GM12878 (cell line): ENCODE measurements around the gene WDR48. TPM values are rescaled to one million over a fixed set of nuclear protein-coding genes. Genes with fewer than 3 reads are reported as not detected.
A peak's percentile ranks its signal among the peaks of the same experiment; 100 is the strongest.

ENCODE experiments used
- ATAC-seq: fragments of 200-7000 bp; cut with Tn5 transposase; 3 replicates; pipeline ENCODE4 v1.9.1; 2020; ENCODE audit warnings: mild to moderate bottlenecking, moderate library complexity
- BruUV-seq: library from RNA; stranded (reverse); fragments of 400-500 nt; replicated peaks from 2 replicates; lab custom pipeline; 2021; lab: Mats Ljungman, UMichigan
- CTCF ChIA-PET: fragments of 300-600 bp; sonication (Branson Sonifier 250); formaldehyde crosslinking; extraction: SDS; loops from one replicate; lab custom pipeline; 2021; ENCODE audit warnings: inconsistent platforms; lab: Yijun Ruan, JAX
- POLR2A ChIA-PET: fragments of 350-600 bp; formaldehyde crosslinking; extraction: SDS; loops from one replicate; lab custom pipeline; 2021; ENCODE audit warnings: inconsistent platforms; lab: Charles Lee
- RAD21 ChIA-PET: fragments of 300-600 bp; sonication (Branson Sonifier 250); formaldehyde crosslinking; loops from one replicate; lab custom pipeline; 2023; ENCODE audit warnings: antibody characterized with exemption; ENCODE audit not compliant: unreplicated experiment; lab: Charles Lee
- SMC1A ChIA-PET: fragments of 300-600 bp; sonication (Branson Sonifier 250); formaldehyde crosslinking; loops from one replicate; lab custom pipeline; 2023; ENCODE audit not compliant: unreplicated experiment, uncharacterized antibody; lab: Charles Lee
- DNase-seq: peaks from one replicate; pipeline ENCODE4 v3.0.0-alpha.2; 2011; ENCODE audit warnings: low read depth, low spot score
- FAIRE-seq: peaks from 3 replicates; lab custom pipeline; 2011; peaks lifted over from hg19 to GRCh38; lab: Jason Lieb, UNC
- H2AFZ ChIP-seq: 2 replicates; pipeline ENCODE4 v1.6.0; 2011; ENCODE audit warnings: low read depth, low read length, control low read depth; ENCODE audit not compliant: control insufficient read depth
- H3K27ac ChIP-seq: 2 replicates; pipeline ENCODE4 v1.5.1; 2011; ENCODE audit warnings: control low read depth; ENCODE audit not compliant: control insufficient read depth, insufficient read depth
- H3K27me3 ChIP-seq, 2 experiments: replicated peaks in 1 of 2; 2 replicates each; pipeline versions ENCODE4 v1.6.0 to v1.6.1; 2011; ENCODE audit warnings: low read length in 1 of 2; ENCODE audit not compliant: control insufficient read depth in 2 of 2, insufficient read depth in 2 of 2
- H3K36me3 ChIP-seq, 2 experiments: 2 replicates each; pipeline ENCODE4 v1.5.1; 2011; ENCODE audit warnings: low read length in 1 of 2; ENCODE audit not compliant: control insufficient read depth in 2 of 2, insufficient read depth in 2 of 2
- H3K4me1 ChIP-seq: 2 replicates; pipeline ENCODE4 v1.6.1; 2011; ENCODE audit warnings: mild to moderate bottlenecking, low read length, moderate library complexity, mixed read lengths; ENCODE audit not compliant: control insufficient read depth, insufficient read depth
- H3K4me2 ChIP-seq: 2 replicates; pipeline ENCODE4 v1.6.0; 2011; ENCODE audit warnings: control low read depth; ENCODE audit not compliant: control insufficient read depth, insufficient read depth
- H3K4me3 ChIP-seq: fragments of 200-600 bp; sonication (generic); 2 replicates; pipeline ENCODE4 v1.5.1; 2016
- H3K79me2 ChIP-seq: 2 replicates; pipeline ENCODE4 v1.6.0; 2011; ENCODE audit warnings: low read length; ENCODE audit not compliant: control insufficient read depth, insufficient read depth
- H3K9ac ChIP-seq: 2 replicates; pipeline ENCODE4 v1.8.0; 2011; ENCODE audit warnings: low read length, control low read depth, mixed read lengths; ENCODE audit not compliant: control insufficient read depth, insufficient read depth
- H3K9me3 ChIP-seq: replicated peaks from 3 replicates; pipeline ENCODE4 v1.5.1; 2011; ENCODE audit warnings: mild to moderate bottlenecking, low read length; ENCODE audit not compliant: control insufficient read depth, insufficient read depth
- H4K20me1 ChIP-seq: 2 replicates; pipeline ENCODE4 v1.6.0; 2011; ENCODE audit not compliant: control insufficient read depth, insufficient read depth
- BHLHE40 ChIP-seq, 2 experiments: fragments of 450-650 bp in 1 of 2; IDR thresholded peaks; 2 replicates each; pipeline ENCODE4 v1.6.1; 2011 to 2017; ENCODE audit warnings: low read depth in 2 of 2, borderline replicate concordance in 1 of 2, improper control_type of control experiment in 1 of 2, low read length in 1 of 2, mild to moderate bottlenecking in 1 of 2
- CBFB ChIP-seq: IDR thresholded peaks from 2 replicates; pipeline ENCODE4 v1.6.1; 2016; ENCODE audit warnings: antibody characterized with exemption, low read depth
- MYC ChIP-seq: IDR thresholded peaks from 2 replicates; pipeline ENCODE4 v1.6.1; 2011; ENCODE audit warnings: mild to moderate bottlenecking, low read length, moderate library complexity, inconsistent platforms; ENCODE audit not compliant: insufficient read depth, insufficient replicate concordance, insufficient read length, severe bottlenecking
- NR2C1 ChIP-seq: fragments of 450-650 bp; IDR thresholded peaks from 2 replicates; pipeline ENCODE4 v1.6.1; 2017; ENCODE audit warnings: antibody characterized with exemption, mild to moderate bottlenecking, moderate library complexity
- NRF1 ChIP-seq: conservative IDR thresholded peaks from 2 replicates; pipeline ENCODE4 v1.6.1; 2011; ENCODE audit warnings: mild to moderate bottlenecking, low read depth, low read length, improper control_type of control experiment
- POLR2AphosphoS2 ChIP-seq: IDR thresholded peaks from 2 replicates; pipeline ENCODE4 v1.6.1; 2011; ENCODE audit warnings: low read depth, mild to moderate bottlenecking, low read length, improper control_type of control experiment, moderate library complexity
- TCF3 ChIP-seq: IDR thresholded peaks from 2 replicates; pipeline ENCODE4 v1.6.1; 2012; ENCODE audit warnings: low read depth, mild to moderate bottlenecking, low read length, borderline replicate concordance; ENCODE audit not compliant: insufficient read depth
- YY1 ChIP-seq: IDR thresholded peaks from 2 replicates; pipeline ENCODE4 v1.6.1; 2011; ENCODE audit warnings: low read depth, mild to moderate bottlenecking, low read length
- ZNF24 ChIP-seq: fragments of 450-650 bp; IDR thresholded peaks from 2 replicates; pipeline ENCODE4 v1.6.1; 2017; ENCODE audit warnings: antibody characterized with exemption, mild to moderate bottlenecking
- ZZZ3 ChIP-seq: IDR thresholded peaks from 2 replicates; pipeline ENCODE4 v1.6.1; 2011; ENCODE audit warnings: low read depth; ENCODE audit not compliant: control insufficient read depth, insufficient read length
- whole genome bisulfite sequencing: methylation state at CpG from one replicate; pipeline ENCODE4 v1.1.6; 2016; ENCODE audit warnings: low lambda C conversion rate; ENCODE audit not compliant: insufficient replicate concordance, insufficient coverage; ENCODE audit errors: missing lambda C conversion rate; 5-methylcytosine and 5-hydroxymethylcytosine counted together
- in situ Hi-C: fragments of 300-500 bp; cut with MboI; formaldehyde crosslinking; loops from 9 replicates; pipeline ENCODE4 v1.14.3; 2018; ENCODE audit warnings: mixed read lengths
- intact Hi-C: fragments of 100-400 bp; cut with micrococcal nuclease; formaldehyde crosslinking; loops from one replicate; pipeline ENCODE4 v1.14.2; 2022; ENCODE audit not compliant: unreplicated experiment
- polyA plus RNA-seq, 11 experiments: library from polyadenylated mRNA; depleted of rRNA in 4 of 11; unstranded in 6 of 11; stranded (reverse) in 5 of 11; fragments of >200 nt; fragmentation: Nextera tagmentation in 4 of 11; fragmentation: Illumina TruSeq in 1 of 11; extraction: Ambion mirVana in 4 of 11; extraction: Trizol in 1 of 11; gene quantifications; 1 replicate in 1 of 11; 2 replicates in 10 of 11; pipeline versions ENCODE4 v1.2.1 to v1.2.3, GENCODE V29; 2011 to 2016; ENCODE audit warnings: inconsistent platforms in 2 of 11, missing spikeins in 2 of 11, low read depth in 1 of 11
- total RNA-seq, 4 experiments: library from RNA; depleted of rRNA in 3 of 4; stranded (reverse); fragments of >200 nt in 3 of 4; fragmentation: Illumina TruSeq in 1 of 4; extraction: Trizol in 1 of 4; gene quantifications; 2 replicates each; pipeline versions ENCODE4 v1.2.1 to v1.2.3, GENCODE V29; 2013 to 2021
- TF ChIP-seq, protein P1 (sequence below): fragments of 450-650 bp; IDR thresholded peaks from 2 replicates; pipeline ENCODE4 v1.6.1; 2016; ENCODE audit warnings: mild to moderate bottlenecking
- TF ChIP-seq, protein P2 (sequence below): IDR thresholded peaks from 2 replicates; pipeline ENCODE4 v1.6.1; 2012; ENCODE audit warnings: mild to moderate bottlenecking, low read depth, low read length
- TF ChIP-seq, protein P3 (sequence below): fragments of 150-350 bp; IDR thresholded peaks from 2 replicates; pipeline ENCODE4 v1.6.1; 2016; ENCODE audit warnings: low read depth, low read length

Gene WDR48
- total and polyA plus RNA-seq, 10 of the 15 experiments (the other 5 are each of a cell fraction or from before 2014, with no cell fraction given): 16.8 to 43.8 (median 29.0) TPM

DNA sequence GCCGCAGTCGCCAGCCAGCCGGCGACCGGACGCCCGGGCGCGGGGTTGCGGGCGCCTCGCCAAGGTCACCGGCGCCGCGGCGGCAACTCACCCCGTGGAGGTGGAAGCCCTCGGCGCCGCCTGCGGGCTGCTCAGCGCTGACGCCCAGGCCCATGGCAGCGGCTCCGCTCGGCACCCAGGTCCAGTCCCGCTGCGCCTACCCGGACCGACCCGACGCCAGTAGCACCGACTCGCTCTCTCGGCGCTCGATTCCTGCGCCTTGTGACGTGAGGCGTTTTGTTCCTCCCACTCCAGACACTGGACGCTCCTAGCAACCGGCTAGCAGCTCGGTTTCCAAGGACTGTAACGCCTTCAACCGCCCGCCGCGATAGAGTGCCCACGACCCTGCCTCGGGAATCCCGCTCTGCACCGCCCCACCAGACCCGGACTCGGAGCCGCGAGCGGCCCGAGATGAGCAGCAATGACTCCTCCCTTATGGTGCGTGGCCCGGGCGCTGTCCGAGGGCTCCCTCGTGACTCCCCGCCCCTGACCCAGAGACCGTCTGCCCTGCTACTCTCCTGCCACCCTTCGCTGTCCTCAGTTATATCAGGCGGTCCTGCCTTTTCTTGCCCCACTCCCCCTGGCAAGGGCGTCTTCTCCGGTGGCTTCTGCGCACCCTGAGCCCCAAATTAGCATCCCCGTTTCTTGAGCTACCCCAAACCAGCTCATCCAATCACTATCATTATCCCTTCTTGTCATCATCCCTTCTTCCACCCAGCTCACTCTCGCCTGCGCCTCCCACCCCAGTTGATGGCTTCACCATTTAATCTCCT, 55.8 kb downstream of the WDR48 start, which contains the start of the genes GORASP1 and TTC21A:
GORASP1 (minus strand) TSS at position 240 of the 812 bp plus-strand sequence; CDS start at position 154, 86 bp downstream.
TTC21A (plus strand) TSS at position 293 of the 812 bp plus-strand sequence; CDS start at position 451, 158 bp downstream.
- H4K20me1 ChIP-seq: no peaks in the 10 kb centered on the region; the same call in 1 of the 2 replicates
- peak within 1 kb of the TSS; percentile 59 for H3K27ac ChIP-seq
- intact Hi-C loops: loop anchor here (1.0 kb wide), 1 partner anchor 44 kb away; no protein-coding TSS in a partner anchor
- FAIRE-seq: no peak
- no peaks in the 10 kb centered on the region; a peak in 2 of 4 replicates for H3K36me3 ChIP-seq
- POLR2A ChIA-PET: interaction anchor here (0.6 to 2.1 kb wide), 10 partner anchors 23 to 119 kb away, joined by 3 to 11 read pairs (median 4); no protein-coding TSS in a partner anchor
- H3K79me2 ChIP-seq: peaks cover 14% of the 10 kb centered on the region
- ATAC-seq: peak; percentile 75
- under 1% methylated on average over 70 of the region's 74 CpGs for WGBS
- peak within 1 kb of the TSS; percentile 88 for H2AFZ ChIP-seq
- H3K27me3 ChIP-seq: no peaks in the 10 kb centered on the region
- RAD21 ChIA-PET: interaction anchor here (0.8 to 2.6 kb wide), 7 partner anchors 20 to 181 kb away, joined by 3 to 14 read pairs (median 4); partner anchors contain the start of gene XIRP1
- in situ Hi-C loops: no loop called here
- H3K4me1 ChIP-seq: peaks cover 27% of the 10 kb centered on the region
- no peak for DNase-seq
- BruUV-seq: no TSS peak
- peak within 1 kb of the TSS; percentile 100 for H3K4me2 ChIP-seq
- H3K4me3 ChIP-seq: peak within 1 kb of the TSS; percentile 91
- CTCF ChIA-PET: interaction anchor here (0.6 to 5.6 kb wide), 6 partner anchors 19 to 184 kb away, joined by 3 to 39 read pairs (median 4); no protein-coding TSS in a partner anchor
- H3K9ac ChIP-seq: peak within 1 kb of the TSS; percentile 81
- SMC1A ChIA-PET: interaction anchor here (0.7 to 3.0 kb wide), 8 partner anchors 11 to 184 kb away, joined by 3 to 12 read pairs (median 7); no protein-coding TSS in a partner anchor
- no peaks in the 10 kb centered on the region for H3K9me3 ChIP-seq
- TF ChIP-seq YY1: peak; percentile 72; the same call in 1 of the 2 replicates
- no peak for TF ChIP-seq CBFB
- TF ChIP-seq MYC: peak; percentile 64
- TF ChIP-seq BHLHE40 (IDR thresholded peaks at IDR 0.05; ENCODE audit: borderline replicate concordance in 1 of 2, low read depth in 2 of 2, low read length in 1 of 2): peak in 1 of 2 experiments; percentile 37; a peak in 2 of 4 replicates
- TF ChIP-seq, protein P1, sequence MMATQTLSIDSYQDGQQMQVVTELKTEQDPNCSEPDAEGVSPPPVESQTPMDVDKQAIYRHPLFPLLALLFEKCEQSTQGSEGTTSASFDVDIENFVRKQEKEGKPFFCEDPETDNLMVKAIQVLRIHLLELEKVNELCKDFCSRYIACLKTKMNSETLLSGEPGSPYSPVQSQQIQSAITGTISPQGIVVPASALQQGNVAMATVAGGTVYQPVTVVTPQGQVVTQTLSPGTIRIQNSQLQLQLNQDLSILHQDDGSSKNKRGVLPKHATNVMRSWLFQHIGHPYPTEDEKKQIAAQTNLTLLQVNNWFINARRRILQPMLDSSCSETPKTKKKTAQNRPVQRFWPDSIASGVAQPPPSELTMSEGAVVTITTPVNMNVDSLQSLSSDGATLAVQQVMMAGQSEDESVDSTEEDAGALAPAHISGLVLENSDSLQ: peak; percentile 33; the same call in 1 of the 2 replicates
- TF ChIP-seq NR2C1: peak; percentile 48
- TF ChIP-seq, protein P2, sequence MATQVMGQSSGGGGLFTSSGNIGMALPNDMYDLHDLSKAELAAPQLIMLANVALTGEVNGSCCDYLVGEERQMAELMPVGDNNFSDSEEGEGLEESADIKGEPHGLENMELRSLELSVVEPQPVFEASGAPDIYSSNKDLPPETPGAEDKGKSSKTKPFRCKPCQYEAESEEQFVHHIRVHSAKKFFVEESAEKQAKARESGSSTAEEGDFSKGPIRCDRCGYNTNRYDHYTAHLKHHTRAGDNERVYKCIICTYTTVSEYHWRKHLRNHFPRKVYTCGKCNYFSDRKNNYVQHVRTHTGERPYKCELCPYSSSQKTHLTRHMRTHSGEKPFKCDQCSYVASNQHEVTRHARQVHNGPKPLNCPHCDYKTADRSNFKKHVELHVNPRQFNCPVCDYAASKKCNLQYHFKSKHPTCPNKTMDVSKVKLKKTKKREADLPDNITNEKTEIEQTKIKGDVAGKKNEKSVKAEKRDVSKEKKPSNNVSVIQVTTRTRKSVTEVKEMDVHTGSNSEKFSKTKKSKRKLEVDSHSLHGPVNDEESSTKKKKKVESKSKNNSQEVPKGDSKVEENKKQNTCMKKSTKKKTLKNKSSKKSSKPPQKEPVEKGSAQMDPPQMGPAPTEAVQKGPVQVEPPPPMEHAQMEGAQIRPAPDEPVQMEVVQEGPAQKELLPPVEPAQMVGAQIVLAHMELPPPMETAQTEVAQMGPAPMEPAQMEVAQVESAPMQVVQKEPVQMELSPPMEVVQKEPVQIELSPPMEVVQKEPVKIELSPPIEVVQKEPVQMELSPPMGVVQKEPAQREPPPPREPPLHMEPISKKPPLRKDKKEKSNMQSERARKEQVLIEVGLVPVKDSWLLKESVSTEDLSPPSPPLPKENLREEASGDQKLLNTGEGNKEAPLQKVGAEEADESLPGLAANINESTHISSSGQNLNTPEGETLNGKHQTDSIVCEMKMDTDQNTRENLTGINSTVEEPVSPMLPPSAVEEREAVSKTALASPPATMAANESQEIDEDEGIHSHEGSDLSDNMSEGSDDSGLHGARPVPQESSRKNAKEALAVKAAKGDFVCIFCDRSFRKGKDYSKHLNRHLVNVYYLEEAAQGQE: no peak; the same call in 1 of the 2 replicates
- no peak for TF ChIP-seq ZZZ3
- no peak for TF ChIP-seq ZNF24
- no peak for TF ChIP-seq POLR2AphosphoS2
- TF ChIP-seq TCF3: no peak
- no peak for TF ChIP-seq NRF1
- TF ChIP-seq, protein P3, sequence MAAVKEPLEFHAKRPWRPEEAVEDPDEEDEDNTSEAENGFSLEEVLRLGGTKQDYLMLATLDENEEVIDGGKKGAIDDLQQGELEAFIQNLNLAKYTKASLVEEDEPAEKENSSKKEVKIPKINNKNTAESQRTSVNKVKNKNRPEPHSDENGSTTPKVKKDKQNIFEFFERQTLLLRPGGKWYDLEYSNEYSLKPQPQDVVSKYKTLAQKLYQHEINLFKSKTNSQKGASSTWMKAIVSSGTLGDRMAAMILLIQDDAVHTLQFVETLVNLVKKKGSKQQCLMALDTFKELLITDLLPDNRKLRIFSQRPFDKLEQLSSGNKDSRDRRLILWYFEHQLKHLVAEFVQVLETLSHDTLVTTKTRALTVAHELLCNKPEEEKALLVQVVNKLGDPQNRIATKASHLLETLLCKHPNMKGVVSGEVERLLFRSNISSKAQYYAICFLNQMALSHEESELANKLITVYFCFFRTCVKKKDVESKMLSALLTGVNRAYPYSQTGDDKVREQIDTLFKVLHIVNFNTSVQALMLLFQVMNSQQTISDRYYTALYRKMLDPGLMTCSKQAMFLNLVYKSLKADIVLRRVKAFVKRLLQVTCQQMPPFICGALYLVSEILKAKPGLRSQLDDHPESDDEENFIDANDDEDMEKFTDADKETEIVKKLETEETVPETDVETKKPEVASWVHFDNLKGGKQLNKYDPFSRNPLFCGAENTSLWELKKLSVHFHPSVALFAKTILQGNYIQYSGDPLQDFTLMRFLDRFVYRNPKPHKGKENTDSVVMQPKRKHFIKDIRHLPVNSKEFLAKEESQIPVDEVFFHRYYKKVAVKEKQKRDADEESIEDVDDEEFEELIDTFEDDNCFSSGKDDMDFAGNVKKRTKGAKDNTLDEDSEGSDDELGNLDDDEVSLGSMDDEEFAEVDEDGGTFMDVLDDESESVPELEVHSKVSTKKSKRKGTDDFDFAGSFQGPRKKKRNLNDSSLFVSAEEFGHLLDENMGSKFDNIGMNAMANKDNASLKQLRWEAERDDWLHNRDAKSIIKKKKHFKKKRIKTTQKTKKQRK: no peak
